DOHH2 (cell line): ENCODE results near the gene P4HA2.

Experiments used
- EZH2phosphoT487 ChIP-seq: fragments of 200-600 bp; sonication (generic); IDR thresholded peaks from 2 replicates; pipeline ENCODE4 v1.6.1; 2017; ENCODE audit warnings: borderline replicate concordance, mild to moderate bottlenecking, antibody characterized with exemption, low read length, moderate library complexity, mixed read lengths
- TF ChIP-seq, protein P1 (sequence below): fragments of 200-600 bp; sonication (generic); IDR thresholded peaks from one replicate; pipeline ENCODE4 v1.5.1; 2014; ENCODE audit warnings: antibody characterized with exemption, mild to moderate bottlenecking, low read depth, low read length; ENCODE audit not compliant: poor library complexity, severe bottlenecking

DNA sequence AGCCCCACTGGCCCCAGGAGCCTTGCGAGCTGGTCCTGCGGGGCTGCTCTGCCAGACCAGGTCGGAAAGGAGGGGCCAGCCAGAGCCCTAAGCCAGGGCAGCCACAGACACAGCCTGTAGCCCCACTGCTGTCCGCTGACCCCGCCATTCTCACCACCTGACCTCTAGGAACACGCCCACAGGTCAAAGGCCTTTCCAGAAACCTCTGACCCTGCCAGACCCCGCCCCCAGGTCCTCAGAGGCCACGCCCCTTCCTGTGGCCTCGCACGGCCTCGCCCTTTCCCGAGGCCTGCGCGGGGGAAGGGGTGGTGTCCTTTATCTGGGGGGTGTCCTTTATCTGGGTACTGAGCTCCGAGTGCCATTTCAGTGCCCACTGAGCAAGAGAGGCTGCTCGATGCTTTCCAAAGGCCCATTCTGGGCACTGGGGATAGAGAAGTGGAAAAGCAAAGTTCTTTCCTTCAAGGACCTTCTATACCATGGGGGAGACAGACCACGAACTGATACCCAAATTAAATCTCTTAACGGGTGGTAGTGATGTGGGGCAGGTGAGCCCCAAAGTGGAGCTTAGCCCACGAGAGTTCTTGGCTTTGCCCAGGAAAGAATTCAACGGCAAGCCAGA lies 46.5 kb downstream of the P4HA2 start:
- TF ChIP-seq, protein P1, sequence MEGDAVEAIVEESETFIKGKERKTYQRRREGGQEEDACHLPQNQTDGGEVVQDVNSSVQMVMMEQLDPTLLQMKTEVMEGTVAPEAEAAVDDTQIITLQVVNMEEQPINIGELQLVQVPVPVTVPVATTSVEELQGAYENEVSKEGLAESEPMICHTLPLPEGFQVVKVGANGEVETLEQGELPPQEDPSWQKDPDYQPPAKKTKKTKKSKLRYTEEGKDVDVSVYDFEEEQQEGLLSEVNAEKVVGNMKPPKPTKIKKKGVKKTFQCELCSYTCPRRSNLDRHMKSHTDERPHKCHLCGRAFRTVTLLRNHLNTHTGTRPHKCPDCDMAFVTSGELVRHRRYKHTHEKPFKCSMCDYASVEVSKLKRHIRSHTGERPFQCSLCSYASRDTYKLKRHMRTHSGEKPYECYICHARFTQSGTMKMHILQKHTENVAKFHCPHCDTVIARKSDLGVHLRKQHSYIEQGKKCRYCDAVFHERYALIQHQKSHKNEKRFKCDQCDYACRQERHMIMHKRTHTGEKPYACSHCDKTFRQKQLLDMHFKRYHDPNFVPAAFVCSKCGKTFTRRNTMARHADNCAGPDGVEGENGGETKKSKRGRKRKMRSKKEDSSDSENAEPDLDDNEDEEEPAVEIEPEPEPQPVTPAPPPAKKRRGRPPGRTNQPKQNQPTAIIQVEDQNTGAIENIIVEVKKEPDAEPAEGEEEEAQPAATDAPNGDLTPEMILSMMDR = no peak
- TF ChIP-seq EZH2phosphoT487 = no peak
